ENCODE results near the gene RAD21L1. TPM values are rescaled to one million over a fixed set of nuclear protein-coding genes. Genes with fewer than 3 reads are reported as not detected.

RAD21L1 gene
- total RNA-seq, 3 donors from 2014 or later: not detected

- no peak overlapping the region for H3K4me3 ChIP-seq
- no peaks in the 10 kb centered on the region for H3K9me3 ChIP-seq
- DNase-seq: no peak
- no peak for TF ChIP-seq CTCF (IDR thresholded peaks at IDR 0.05)
- intact Hi-C loops (cut with DNase I, micrococcal nuclease): no loop called here
- H3K36me3 ChIP-seq (ENCODE audit: low read depth): no peaks in the 10 kb centered on the region
- ATAC-seq: no peak
- H3K4me1 ChIP-seq (ENCODE audit: low read depth): peaks cover 7% of the 10 kb centered on the region
Measured at GRCh38 chr20:1278993-1279392, 53.1 kb downstream of the RAD21L1 start.

- intact Hi-C loops (cut with DNase I, micrococcal nuclease): no loop called here
- no peak for TF ChIP-seq CTCF (IDR thresholded peaks at IDR 0.05)
- ATAC-seq: no peak
- no peak for DNase-seq
- peaks cover 7% of the 10 kb centered on the region for H3K4me1 ChIP-seq (ENCODE audit: low read depth)
- H3K36me3 ChIP-seq (ENCODE audit: low read depth): no peaks in the 10 kb centered on the region
- no peak overlapping the region for H3K4me3 ChIP-seq
- H3K9me3 ChIP-seq: no peaks in the 10 kb centered on the region
Measured at GRCh38 chr20:1280195-1281102, 54.6 kb downstream of the RAD21L1 start.

GRCh38 chr20:1281279-1282057, 55.6 kb downstream of the RAD21L1 start:
- Histone ChIP-seq H3K4me1 (ENCODE audit: low read depth) (peaks cover 7% of the 10 kb centered on the region), H3K36me3 (ENCODE audit: low read depth) (no peaks in the 10 kb centered on the region), H3K4me3 (no peak overlapping the region), H3K9me3 (no peaks in the 10 kb centered on the region)
- intact Hi-C loops (cut with DNase I, micrococcal nuclease): no loop called here
- ATAC-seq (peak; percentile 82), DNase-seq (peak in 1 of 3 donors; percentile 51)
- TF ChIP-seq CTCF (IDR thresholded peaks at IDR 0.05): no peak

GRCh38 chr20:1282966-1283365, 57.1 kb downstream of the RAD21L1 start:
- DNase-seq: no peak
- no peak for ATAC-seq

More at GRCh38 chr20:1282966-1283365, 57.1 kb downstream of the RAD21L1 start:
- H3K4me3 ChIP-seq: no peak overlapping the region
- intact Hi-C loops (cut with DNase I, micrococcal nuclease): no loop called here
- H3K36me3 ChIP-seq (ENCODE audit: low read depth): no peaks in the 10 kb centered on the region
- H3K9me3 ChIP-seq: no peaks in the 10 kb centered on the region
- H3K4me1 ChIP-seq (ENCODE audit: low read depth): peaks cover 7% of the 10 kb centered on the region
- TF ChIP-seq CTCF (IDR thresholded peaks at IDR 0.05): no peak

All from mucosa of descending colon (tissue), 3 donors.